ENCODE measurements around the gene KRTAP5-9. TPM values are rescaled to one million over a fixed set of nuclear protein-coding genes. Genes with fewer than 3 reads are reported as not detected.
"Not testable (repeated sequence)": the region's sequence is repeated elsewhere in the genome, so short reads cannot be mapped to it uniquely, and the experiment has no call there.

KRTAP5-9 gene
- total RNA-seq, 6 experiments from 2014 or later = 0.17 to 0.38 TPM; not detected in 4

- H3K36me3 ChIP-seq; ATAC-seq; DNase-seq; H3K27ac ChIP-seq; H3K27me3 ChIP-seq; H3K4me1 ChIP-seq; intact Hi-C loops (cut with DNase I); H3K4me3 ChIP-seq; H3K9me3 ChIP-seq: not testable (repeated sequence)
- WGBS (ENCODE audit: insufficient coverage, low coverage, low lambda C conversion rate, missing lambda C conversion rate) = 0% methylated on average over 1 of the region's 4 CpGs
These were observed 40.1 kb downstream of the KRTAP5-9 start for GRCh38 chr11:71588314-71588713.

GRCh38 chr11:71588822-71589545 lies 40.8 kb downstream of the KRTAP5-9 start:
- H3K4me1 ChIP-seq; H3K27ac ChIP-seq; intact Hi-C loops (cut with DNase I); H3K36me3 ChIP-seq; H3K27me3 ChIP-seq; H3K9me3 ChIP-seq; DNase-seq; H3K4me3 ChIP-seq; ATAC-seq: not testable (repeated sequence)
- WGBS (ENCODE audit: insufficient coverage, low coverage, low lambda C conversion rate, missing lambda C conversion rate) = 53% methylated on average over 9 of the region's 11 CpGs

GRCh38 chr11:71589546-71589920 lies 41.3 kb downstream of the KRTAP5-9 start:
- intact Hi-C loops (cut with DNase I); H3K9me3 ChIP-seq; ATAC-seq; H3K36me3 ChIP-seq; H3K4me1 ChIP-seq; H3K27ac ChIP-seq; DNase-seq; H3K27me3 ChIP-seq; H3K4me3 ChIP-seq: not testable (repeated sequence)
- 33% methylated on average over 2 of the region's 8 CpGs for WGBS (ENCODE audit: insufficient coverage, low coverage, low lambda C conversion rate, missing lambda C conversion rate)

Small RNA genes lying within 50 kb of the gene (small RNA-seq; reads per million reads assigned to genes)
- gene AP000867.1 (0 reads per million in 2 experiments), gene KRTAP5-14P (0 reads per million in 2 experiments)

Other genes with a start within 250 kb of the KRTAP5-9 start
- 100 to 1,000 TPM in 4 of 6 experiments, 10 to 100 TPM in 2; 42.0 to 320 (median 126) TPM for gene DHCR7, start 100.0 kb upstream of the KRTAP5-9 start, total RNA-seq
- 10 to 100 TPM; 26.4 to 54.7 (median 35.4) TPM for gene NADSYN1, start 95.2 kb upstream of the KRTAP5-9 start, total RNA-seq
- gene KRTAP5-7, start 21.2 kb upstream of the KRTAP5-9 start, total RNA-seq = 1 to 10 TPM in 1 of 6 experiments, under 1 TPM in 3, not detected in 2; 0.18 to 3.9 (median 0.23) TPM
- gene KRTAP5-8, start 10.4 kb upstream of the KRTAP5-9 start, total RNA-seq = under 1 TPM in 1 of 6 experiments, not detected in 5; 0.24 TPM
- under 1 TPM in 3 of 6 experiments, not detected in 3; 0.17 to 0.18 (median 0.18) TPM for gene KRTAP5-10, start 17.1 kb downstream of the KRTAP5-9 start, total RNA-seq
- not detected for gene KRTAP5-11, start 34.5 kb downstream of the KRTAP5-9 start, total RNA-seq

All from right lobe of liver (tissue), 6 donors.